Measurements from ENCODE around the gene ATP8B3.
"Not testable (repeated sequence)": the region's sequence is repeated elsewhere in the genome, so short reads cannot be mapped to it uniquely, and the experiment has no call there.

Gene ATP8B3

DNA sequence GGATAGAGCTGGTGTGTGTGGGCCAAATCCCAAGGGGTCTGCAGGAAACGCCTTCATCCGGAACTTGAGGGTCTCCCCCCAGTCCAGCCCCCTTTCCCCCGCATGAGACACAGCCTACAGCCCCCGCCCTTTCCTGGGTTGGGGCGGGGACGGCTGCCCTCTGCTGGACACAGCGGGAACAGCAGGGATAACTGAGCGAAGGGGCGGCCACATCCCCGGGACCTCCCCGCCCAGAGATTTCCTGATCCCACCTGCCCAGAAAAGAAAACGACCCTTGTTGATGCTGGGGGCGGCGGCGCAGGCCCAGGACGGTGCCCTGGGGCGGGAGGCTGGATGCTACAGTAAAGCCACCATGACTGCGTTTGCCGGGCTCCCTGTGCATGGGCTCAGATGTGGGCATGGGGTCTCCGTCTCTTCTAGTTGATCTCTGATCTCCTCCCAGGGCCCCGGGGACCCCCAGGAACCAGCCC is 44.6 kb downstream of the ATP8B3 start:
- DNase-seq (ENCODE audit: low read depth): peak; percentile 43

DNA sequence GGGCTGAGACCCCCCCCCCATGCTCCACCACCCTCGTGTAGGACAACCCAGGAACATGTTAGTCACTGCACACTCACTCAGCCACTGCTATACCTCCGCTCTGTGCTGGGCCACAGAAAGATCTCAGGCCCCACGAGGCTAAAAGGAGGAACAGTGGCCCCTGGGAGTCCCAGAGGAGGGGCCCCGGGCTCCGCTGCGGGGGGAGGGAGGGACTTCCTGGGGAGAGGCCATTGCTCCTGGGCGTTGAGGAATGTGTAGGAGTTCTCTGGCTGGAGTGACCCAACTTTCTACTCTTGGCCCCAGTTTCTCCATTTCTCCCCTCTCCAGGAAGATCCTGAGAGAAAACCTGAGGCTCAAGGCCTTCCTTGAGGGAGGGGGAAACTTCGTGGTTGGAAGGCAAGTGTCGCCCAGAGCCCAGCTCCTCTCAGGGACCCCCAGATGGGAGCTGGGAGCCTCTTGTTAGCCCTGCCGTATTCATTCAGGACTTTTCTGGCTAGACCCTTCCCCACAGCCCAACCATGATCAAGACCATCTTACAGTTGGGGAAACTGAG is 45.2 kb downstream of the ATP8B3 start:
- DNase-seq (ENCODE audit: low read depth): no peak

DNA sequence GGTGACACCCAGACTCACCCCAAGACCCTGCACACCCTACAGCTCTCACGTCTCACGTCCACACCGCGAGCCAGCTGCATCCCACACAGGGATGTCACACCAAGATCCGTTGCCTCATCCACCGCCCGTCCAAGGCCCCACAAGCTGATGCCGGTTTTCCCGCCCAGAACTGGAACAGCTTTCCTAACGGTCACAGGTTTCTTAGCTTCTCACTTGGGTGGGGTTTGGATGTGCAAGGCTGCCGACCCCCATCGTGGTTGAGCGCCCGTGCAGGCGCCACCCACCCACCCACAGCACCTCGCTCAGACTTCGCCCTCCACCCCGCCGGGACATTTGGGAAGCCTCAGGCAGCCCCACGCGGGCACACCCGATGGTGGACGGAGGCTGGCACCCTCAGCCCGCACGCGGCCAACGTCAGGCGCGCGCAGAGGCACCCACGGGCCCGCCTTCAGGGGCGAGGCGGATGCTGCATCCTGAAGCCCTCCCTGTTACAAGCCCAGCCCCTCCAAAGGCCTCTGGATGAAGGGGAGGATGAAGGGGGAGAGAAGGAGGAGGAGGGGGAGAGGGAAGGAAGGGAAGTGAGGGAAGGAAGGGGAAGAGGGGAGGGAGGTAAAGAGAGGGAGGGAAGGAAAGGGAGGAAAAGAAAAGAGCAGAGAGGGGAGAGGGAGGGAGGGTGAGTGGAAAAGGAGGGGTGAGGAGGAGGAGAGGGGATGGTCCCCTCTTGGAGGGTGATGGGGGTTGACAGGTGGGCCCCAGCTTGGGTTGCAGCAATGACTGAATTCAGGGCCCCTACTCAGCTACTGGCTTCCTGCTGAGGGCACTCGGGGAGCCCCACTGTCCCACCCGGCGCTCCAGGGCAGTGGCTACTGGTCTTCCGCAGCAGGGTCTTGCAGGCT is 45.9 kb downstream of the ATP8B3 start:
- DNase-seq (ENCODE audit: low read depth): no peak

DNA sequence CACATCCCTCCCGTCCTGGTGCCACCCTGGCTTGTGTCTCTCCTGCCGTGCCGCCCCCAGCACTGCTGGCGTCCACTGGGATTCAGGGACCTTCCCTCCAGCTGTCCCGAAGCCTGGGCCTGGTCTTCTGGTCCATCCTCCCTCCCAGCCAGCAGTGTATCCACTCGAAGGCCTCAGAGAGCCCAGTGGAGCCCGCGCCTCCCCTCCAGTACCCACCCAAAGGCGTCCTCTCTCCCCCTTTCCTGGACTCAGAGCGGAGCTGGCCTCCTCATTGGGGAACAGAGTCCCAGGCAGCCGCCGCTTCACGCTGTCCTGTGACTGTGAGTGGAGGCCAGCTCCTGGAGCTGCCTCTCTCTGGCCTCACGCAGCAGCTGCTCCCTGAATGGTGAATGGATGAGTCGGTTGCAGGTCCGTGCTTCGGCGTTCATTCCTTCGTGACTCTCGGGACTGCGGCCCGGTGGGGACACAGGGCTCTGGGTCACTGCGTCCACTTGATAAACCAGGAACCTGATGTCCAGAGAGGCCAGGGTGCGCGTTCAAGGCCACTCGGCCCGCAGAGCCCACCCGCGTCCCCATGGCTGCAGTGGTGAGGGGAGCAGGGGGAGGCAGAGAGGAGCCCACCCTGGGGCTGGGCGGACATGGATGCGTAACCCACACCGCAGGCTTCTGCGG is 46.7 kb downstream of the ATP8B3 start:
- DNase-seq (ENCODE audit: low read depth): no peak

DNA sequence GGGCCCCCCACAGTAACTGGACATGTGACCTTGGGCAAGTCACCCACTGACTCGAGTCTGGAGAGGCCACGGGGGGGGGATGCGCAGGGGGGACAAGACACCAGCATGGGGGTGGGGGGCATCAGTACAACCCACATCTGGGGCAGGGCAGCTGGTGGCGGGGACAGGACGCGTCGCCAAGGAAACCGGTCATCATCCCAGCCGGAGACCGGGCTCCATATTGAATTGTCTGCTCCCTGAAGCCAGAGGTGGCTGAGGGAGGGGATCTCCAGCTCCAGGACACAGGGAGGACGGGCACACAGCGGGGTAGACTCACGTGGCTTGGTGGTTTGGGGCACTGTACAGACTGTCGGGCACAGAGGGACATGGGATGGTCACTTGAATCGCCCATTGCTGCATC is 47.3 kb downstream of the ATP8B3 start:
- no peak for DNase-seq (ENCODE audit: low read depth)

DNA sequence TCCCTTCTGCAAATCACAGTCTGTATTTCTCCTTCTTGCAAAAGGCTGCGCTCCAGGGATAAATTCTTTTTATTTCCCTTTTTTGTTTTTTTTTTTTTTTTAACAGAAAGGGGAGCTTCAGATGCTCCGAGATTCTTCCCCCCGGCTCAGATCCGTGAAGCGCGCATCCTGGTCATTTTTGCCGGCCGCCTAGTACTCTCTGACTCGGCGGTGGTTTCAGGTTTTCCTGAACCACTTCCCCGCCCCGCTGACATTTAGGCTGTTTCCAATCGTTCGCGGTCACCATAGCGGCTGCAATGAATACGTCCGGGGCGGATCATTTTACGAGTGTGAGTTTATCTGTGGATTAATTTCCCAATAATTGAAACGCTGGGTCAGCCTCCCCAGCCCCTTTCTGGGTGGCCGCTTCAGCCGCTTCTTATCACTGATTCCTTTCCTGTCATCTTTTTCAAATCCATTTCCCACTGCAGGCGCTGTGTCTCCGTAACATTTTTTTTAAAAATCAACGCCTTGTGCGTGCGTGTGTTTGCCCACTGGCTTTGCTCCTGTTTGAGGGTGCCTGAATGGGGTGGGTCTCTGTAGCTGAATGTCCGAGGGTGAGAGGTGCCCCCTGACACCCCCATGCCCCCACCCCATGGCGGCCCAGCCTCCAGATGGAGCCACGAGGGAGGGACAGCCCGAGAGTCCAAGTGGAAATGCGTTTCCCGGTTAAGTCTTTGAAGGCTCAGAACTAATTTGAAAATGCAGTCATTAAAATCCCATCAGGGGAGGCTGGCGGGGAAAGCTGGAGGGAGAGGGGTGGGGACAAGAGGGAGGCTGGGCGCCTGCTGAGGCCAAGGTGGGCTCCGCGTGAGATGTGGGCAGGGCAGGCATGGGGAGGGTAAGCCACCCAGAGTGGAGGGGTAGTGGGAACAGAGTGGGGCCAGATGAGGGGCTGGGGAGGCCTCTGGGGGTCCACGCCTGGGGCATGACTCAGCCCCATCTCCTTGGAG is 48.1 kb downstream of the ATP8B3 start:
- no peak for DNase-seq (ENCODE audit: low read depth)

DNA sequence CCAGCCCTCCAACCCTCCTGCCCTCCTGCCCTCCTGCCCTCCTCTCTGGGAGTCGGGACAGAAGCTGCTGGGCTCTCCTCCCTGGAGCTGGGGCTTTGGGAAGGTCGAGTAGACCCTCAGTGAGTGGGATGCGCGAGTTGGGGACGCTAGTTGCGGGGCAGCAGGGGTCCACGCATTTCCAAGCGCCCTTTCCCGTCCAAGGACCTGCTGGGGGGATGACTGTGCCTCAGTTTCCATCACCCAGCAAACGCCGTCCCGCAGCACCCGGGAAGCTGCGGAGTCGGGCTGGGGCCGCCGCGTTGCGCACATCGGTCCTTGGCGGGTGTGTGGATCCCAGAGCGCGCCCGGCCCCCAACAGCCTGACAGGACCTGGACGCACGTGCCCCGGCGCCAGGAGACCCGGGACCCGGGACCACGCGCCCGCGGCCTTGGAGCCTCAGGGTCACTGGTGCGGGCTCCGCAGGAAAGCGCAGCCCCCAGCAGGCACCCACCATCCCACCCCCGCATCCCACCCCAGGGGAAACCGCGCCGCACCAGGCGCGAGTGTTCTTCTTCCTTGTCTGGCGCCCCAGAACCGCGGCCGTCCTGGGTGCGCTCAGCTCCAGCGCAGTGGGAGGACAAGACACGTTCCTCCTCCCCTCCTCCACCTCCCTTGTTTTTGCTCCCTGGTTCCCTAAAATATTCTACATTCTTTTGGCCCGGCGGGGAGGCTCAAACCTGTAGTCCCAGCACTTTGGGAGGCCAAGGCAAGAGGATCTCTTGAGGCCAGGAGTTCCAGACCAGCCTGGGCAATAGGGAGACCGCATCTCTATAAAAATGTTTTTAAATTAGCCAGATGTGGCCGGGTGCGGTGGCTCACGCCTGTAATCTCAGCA is 49.6 kb downstream of the ATP8B3 start:
- DNase-seq (ENCODE audit: low read depth): no peak

DNA sequence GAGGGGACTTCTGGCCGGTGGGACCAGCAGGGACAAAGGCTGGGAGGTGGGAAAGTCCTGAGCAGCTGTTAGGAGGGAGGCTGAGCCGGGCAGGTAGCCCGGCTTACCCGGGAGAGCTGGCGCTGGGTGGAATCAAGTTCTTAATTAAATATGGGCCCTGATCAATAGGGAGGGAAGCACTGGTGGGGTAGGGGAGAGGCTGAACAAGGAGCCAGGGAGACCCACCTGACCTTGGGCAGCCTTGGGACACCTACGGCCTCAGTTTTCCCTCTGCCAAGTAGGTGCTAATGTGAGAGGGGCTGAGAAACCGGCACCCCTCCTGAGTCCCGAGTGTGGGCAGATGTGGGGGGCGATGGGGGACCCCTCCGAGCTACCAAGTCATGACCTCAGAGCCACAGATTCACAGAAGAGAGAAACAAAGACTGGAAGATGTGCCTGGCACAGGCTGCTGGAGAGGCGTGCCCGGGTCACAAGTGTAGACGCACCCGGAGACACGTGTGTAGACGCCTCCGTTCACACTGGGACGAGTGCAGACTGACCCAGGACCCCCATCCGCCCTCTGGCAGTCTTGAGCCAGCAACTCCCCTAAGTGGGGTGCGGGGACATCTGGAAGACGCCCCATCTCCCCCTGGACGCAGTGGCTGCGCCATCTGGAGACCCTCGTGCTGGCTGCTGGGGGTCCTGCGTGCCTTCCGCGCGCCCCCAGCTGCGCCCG is 50.4 kb downstream of the ATP8B3 start:
- DNase-seq (ENCODE audit: low read depth): no peak

DNA sequence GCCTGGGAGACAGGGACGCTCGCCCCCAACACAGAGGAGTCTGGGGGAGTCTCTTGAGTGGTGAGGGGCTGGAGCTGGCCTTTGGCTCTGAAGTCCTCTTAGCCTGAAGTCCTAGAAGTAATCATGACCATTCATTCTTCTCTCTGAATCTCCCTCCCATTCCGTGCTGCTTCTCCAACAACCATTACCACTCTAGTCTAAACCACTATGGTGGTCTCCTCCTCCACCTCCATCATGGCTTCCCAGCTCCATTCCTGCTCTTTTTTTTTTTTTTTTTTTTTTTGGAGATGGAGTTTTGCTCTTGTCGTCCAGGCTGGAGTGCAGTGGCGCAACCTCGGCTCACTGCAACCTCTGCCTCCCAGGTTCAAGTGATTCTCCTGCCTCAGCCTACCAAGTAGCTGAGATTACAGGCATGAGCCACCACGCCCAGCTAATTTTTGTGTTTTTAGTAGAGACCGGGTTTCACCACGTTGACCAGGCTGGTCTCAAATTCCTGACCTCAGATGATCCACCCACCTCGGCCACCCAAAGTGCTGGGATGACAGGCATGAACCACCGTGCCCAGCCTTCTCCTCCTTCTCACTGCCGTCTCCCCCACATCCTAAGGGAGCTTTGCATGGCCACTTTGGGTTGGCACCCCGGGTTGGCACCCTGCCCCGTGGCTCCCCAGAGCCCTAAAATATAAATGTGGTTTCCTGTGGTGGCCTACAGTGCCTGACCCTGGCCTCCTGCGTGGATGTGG is 51.1 kb downstream of the ATP8B3 start:
- not testable (repeated sequence) for DNase-seq (ENCODE audit: low read depth)

DNA sequence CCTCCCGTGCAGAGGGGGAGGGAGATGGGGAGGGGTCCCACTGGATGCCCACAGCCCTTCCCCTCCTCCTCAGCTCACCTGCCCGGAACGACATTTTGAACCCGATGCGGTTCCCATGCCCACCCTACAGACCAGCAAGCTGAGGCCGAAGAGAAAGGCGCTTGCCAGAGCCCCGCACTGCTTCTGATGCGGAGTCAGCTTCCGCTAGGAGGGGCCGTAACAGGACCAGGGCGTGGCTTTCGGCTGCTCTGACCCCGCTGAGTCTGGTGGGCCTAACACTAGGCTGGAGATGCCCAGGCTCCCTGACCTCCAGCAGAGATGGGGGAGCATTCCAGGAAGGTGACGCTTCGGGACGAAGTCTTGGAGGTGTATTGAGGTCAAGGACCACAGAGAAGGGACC is 52.1 kb downstream of the ATP8B3 start:
- DNase-seq (ENCODE audit: low read depth): no peak

DNA sequence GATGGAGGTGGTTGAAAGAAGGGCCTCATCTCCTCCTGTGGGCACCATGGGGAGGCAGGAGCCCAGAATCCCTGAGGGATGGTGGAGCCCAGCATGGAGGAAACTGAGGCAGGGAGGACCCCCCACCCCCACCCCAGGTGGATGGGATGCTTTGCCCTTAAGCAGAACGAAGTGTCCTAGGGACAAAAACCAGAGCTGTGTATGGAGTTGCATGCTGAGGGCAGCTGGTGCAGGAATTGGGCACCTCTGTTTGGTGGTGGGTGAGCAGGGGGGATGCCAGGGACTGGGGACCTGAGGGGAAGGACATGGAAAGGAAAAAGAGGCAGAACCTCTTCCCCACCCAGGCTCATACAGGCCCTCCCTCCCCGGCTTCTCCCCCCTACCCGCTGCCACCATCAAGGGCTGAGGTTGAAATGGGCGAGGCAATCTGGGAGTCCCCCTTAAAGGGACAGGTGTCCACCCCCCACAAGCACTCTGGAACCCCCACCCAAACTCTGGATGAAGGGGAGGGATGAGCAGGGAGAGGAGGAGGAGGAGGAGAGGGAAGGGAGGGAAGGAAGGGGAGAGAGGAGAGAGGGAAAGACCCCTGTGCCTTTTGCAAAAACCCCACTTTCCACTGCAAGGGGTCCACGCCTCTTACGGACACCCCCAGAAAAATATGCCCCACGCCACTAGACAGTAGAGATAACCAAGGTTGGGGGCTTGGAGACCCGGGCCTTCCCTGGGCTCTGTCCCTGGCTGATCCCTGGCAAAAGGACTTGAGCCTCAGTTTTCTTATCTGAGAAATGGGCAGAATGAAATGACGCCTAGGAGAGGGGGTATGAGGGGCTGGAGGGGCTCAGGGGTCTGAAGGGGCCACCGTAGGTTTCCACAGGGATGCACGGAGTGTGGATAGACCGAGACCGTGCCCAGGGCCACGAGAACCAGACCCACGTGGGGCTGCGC is 52.8 kb downstream of the ATP8B3 start:
- DNase-seq (ENCODE audit: low read depth): no peak

DNA sequence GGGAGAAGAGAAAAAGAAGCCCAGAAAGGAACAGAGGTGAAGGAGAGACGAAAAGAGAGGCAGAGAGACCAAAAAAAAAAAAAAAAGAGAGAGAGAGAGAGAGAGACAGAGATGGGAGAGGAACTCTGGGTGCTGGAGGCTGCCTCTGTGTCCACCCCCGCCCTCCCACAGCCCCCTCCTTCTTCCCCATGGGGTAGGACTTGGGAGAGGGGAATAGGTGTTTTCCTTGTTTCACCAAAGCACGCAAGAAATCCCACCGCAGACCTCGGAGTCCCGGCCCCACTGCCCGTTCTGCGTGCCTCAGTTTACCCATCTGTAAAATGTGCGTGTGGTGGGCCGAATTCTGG is 53.9 kb downstream of the ATP8B3 start:
- DNase-seq (ENCODE audit: low read depth): no peak

DNA sequence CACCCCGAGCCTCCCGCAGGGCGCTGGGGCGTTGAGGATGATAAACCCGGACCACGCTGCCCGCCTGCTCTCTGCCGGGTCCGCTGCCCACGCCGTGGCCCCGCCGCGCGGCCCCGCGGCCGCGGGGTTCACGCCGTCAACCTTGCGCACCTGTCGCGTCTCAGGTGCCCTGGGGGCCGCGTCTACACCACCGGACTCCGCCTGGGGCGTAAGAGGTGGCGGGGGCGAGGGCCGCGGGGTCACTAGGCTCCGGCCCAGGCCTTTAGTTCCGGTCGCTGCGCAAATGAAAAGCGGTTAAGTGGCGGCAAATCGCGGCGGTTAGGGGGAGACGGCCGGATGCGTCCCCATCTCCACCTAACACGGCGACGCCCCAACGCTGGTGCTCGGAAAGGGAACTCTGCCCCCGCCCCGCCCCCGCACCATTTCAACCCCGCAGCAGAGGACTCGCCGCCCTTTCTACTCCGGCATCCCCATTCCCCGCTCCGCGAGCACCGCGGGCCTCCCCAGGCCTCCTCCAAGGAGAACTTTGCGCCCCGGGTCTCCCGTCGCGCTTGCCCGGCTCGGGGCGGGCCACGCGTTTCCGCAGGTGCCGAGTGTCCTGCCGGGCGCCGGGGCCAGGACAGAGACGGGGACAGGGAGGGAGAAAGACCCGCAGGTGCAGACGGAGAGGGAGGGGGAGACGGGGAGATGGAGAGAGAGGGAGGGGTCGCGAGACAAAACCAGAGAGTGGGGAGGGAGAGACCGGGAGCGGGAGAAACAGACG is 54.4 kb downstream of the ATP8B3 start:
- no peak for DNase-seq (ENCODE audit: low read depth)

DNA sequence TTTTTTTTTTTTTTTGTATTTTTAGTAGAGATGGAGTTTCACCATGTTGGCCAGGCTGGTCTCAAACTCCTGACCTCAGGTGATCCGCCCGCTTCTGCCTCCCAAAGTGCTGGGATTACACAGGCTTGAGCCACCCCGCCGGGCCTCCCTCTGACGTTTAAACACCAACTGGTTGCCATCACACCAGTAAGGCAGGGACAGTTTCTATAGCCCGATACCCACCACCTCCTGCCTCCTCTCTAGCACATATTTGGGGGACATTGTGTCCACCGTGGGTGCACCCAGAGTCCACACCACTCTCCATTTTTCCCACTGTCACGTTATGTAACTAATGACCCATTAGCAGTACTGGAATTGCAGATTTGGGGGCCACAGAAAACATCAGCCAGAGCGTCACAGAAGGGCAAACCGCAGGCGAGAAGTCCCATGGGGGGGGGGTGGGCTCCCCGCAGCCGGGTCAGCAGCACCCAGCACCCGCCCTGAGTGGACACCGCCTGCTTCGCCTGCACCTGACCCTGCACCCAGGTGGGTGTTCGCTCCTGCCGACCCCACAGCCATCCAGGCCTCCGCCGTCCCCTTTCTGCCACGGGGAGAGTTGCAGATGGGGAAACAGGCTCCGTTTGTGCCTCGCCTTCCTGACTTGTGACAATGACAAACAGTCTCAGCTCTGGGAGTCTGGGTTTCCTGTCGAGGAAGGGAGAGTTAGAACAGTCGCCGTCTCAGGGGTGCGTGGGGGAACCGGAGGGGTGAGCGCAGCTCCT is 55.2 kb downstream of the ATP8B3 start:
- no peak for DNase-seq (ENCODE audit: low read depth)

DNA sequence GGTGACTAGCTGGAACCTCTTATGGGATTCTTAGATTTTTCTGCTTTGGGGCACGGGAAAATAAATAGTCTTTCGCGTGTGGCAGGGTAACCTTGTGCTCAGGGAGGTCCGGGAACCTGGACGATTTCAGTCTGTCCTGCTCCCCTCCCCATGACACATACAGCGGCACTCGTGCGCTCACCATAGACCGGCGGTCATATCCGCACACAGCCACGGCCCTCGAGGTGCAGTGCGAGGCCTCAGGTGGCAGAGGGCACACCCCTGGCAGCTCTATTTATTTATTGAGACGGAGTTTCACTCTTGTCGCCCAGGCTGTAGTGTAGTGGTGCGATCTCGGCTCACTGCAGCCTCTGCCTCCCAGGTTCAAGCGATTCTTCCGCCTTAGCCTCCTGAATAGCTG is 55.8 kb downstream of the ATP8B3 start:
- no peak for DNase-seq (ENCODE audit: low read depth)

DNA sequence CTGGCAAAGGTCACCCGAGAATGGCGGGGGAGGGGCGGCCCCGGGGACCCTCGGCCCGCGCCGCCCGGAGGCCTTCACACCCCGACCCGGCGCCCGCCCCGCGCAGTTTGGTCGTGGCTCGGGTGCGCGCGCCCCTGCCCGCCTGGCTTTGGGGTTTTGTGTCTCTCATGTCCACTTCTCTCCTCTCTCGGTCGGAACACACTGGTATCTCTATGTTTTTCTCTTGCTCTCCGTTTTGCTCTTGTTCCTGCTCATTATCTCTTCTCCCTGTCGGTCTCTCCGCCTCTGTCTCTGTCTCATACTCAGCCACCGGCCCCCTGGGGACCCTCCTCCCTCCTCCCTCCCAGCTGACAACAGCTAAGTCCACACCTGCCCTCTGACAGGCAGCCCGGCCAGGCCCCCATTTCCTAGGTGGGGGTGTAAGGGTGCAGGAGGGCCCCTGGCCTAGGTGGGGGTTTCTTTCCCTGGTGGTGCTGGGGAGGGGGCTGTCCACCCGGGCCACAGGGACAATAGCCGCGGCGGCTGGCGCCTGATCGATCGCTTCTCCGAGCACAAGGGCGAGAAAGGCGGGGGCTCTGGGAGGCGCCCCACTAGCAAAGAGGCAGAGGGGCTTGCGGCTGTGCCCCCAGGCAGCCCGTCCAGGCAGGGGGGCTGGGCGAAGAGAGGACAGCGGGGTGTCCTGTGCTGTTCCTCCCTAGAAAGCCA is 56.5 kb downstream of the ATP8B3 start:
- no peak for DNase-seq (ENCODE audit: low read depth)

Data from activated gamma-delta T cell treated with anti-CD3 and anti-CD28 coated beads, Interleukin-2, amount 50 U/mL, for 16 hours (primary cell).